ENCODE measurements around the gene NR2C1. TPM values are rescaled to one million over a fixed set of nuclear protein-coding genes. Genes with fewer than 3 reads are reported as not detected.

NR2C1 gene
- total and polyA plus RNA-seq, 2 donors (not counting 1 experiment from before 2014, with no cell fraction given) = 31.2 to 53.9 TPM

- peaks cover 3% of the 10 kb centered on the region for H3K9me3 Mint-ChIP-seq (ENCODE audit: insufficient read depth)
- ChIA-PET CTCF (interaction anchor here (0.9 to 3.1 kb wide), 3 partner anchors 12 to 1865 kb away, joined by 3 to 11 read pairs (median 6); partner anchors contain the start of gene NR2C1), POLR2A (interaction anchor here (0.6 kb wide), 1 partner anchor 14 kb away, joined by 3 read pairs; no protein-coding TSS in a partner anchor)
- peak within 1 kb of the TSS; percentile 75 to 98 (median 81) for H3K4me3 ChIP-seq (ENCODE audit: control extremely low read depth in 1 of 5, extremely low read depth in 1 of 5, insufficient read depth in 1 of 5, low read depth in 2 of 5, low read length in 4 of 5)
- peak within 1 kb of the TSS; percentile 89 for H3K9ac ChIP-seq (ENCODE audit: low read length)
- peaks cover 54% of the 10 kb centered on the region for H3K79me2 ChIP-seq (ENCODE audit: control insufficient read depth, insufficient read depth, low read length)
- peak within 1 kb of the TSS; percentile 98 for H3K4me3 Mint-ChIP-seq
- H2AFZ ChIP-seq (ENCODE audit: insufficient read depth, low read depth, low read length, poor library complexity, severe bottlenecking) = peak within 1 kb of the TSS; percentile 87
- H3K4me1 ChIP-seq (ENCODE audit: control insufficient read depth in 2 of 2, insufficient read depth in 2 of 2, low read length in 2 of 2) = peaks cover 15 to 24% of the 10 kb centered on the region in 2 donors
- peak within 1 kb of the TSS; percentile 98 for H3K27ac Mint-ChIP-seq
- under 1% methylated on average over 32 of the region's 34 CpGs for WGBS (ENCODE audit: insufficient coverage)
- intact Hi-C loops (cut with micrococcal nuclease) = loop anchor here (1.0 to 10.0 kb wide), 6 partner anchors 70 to 939 kb away; partner anchors contain the start of genes AMDHD1, CCDC38 and NR2C1
- H3K27me3 Mint-ChIP-seq = no peaks in the 10 kb centered on the region
- H3K36me3 ChIP-seq (replicated peaks in 1 of 2; ENCODE audit: control extremely low read depth in 1 of 2, control insufficient read depth in 1 of 2, extremely low read depth in 1 of 2, insufficient read depth in 2 of 2, low read length in 1 of 2) = peaks cover 0 to 10% of the 10 kb centered on the region in 2 experiments
- H3K4me1 Mint-ChIP-seq = peaks cover 38% of the 10 kb centered on the region
- ATAC-seq (ENCODE audit: low read depth) (peak; percentile 100), DNase-seq (peak; percentile 96)
- TF ChIP-seq CTCF (IDR thresholded peaks at IDR 0.05) = no peak
- TF ChIP-seq EZH2 (IDR thresholded peaks at IDR 0.05; ENCODE audit: borderline replicate concordance, insufficient read depth, low read depth, low read length, poor library complexity, severe bottlenecking) = no peak
- no peaks in the 10 kb centered on the region for H3K27me3 ChIP-seq (replicated peaks in 1 of 4; ENCODE audit: control extremely low read depth in 1 of 4, control insufficient read depth in 3 of 4, insufficient read depth in 4 of 4, low read length in 3 of 4)
- H4K20me1 ChIP-seq (ENCODE audit: control insufficient read depth, insufficient read depth, low read length, poor library complexity, severe bottlenecking) = no peaks in the 10 kb centered on the region
- H3K27ac ChIP-seq (ENCODE audit: low read length in 2 of 2) = peak within 1 kb of the TSS; percentile 82
- peaks cover 5 to 15% (median 13%) of the 10 kb centered on the region in 3 donors for H3K9me3 ChIP-seq (ENCODE audit: control extremely low read depth in 1 of 3, control insufficient read depth in 2 of 3, insufficient read depth in 1 of 3, low read length in 2 of 3)
- H3K4me2 ChIP-seq (replicated peaks; ENCODE audit: low read depth, low read length, poor library complexity, severe bottlenecking) = peak within 1 kb of the TSS; percentile 86
Observed at GRCh38 chr12:95003213-95003920, 70.1 kb downstream of the NR2C1 start, which contains the start of gene NDUFA12. Gene NDUFA12, minus strand, starts transcription at chr12:95003697. Its CDS starts 17 bp downstream, at chr12:95003680.
